Loucy (cell line): Measurements from ENCODE around the gene CRYZL1.

Experiments
- EZH2phosphoT487 ChIP-seq: fragments of 200-600 bp; IDR thresholded peaks from 2 replicates; pipeline ENCODE4 v1.6.1; 2018; ENCODE audit warnings: antibody characterized with exemption, mild to moderate bottlenecking, moderate library complexity, borderline replicate concordance
- TF ChIP-seq, protein P1 (sequence below): fragments of 200-600 bp; sonication (generic); conservative IDR thresholded peaks from 2 replicates; pipeline ENCODE4 v1.5.1; 2014; ENCODE audit warnings: mild to moderate bottlenecking, antibody characterized with exemption, low read length

DNA sequence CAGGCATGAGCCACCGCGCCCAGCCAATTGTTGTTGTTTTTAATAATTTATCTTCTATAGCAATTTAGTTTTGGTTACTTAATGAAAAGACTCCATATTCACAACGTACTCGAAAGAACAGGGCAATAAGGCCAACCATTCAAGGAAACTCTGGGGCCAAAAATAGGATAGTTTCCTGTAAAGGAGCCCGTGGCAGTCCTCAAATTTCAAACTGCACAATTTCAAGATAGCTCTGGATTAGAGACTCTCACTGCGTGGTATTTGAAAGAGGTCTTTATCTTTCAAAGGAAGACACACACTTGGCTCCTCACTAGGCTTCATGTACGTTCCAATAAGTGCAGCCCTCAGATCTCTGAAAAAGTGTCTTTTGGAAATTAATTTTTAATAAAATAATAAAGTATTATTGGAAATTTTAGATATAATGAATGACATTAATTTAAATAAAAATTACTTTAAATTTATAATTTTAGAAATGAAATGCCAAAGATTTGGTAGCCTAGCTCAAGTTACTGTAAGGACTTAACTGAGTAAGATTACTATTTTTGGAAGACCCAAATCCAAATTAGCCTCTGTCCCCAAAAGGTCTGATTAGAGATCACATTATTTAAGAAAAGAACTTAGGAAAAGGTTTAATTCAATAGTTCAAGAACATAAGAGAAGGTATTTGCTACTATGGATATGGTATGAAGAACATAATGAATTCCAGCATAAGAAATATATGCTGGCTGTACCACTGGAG is 30.4 kb downstream of the CRYZL1 start:
- TF ChIP-seq, protein P1, sequence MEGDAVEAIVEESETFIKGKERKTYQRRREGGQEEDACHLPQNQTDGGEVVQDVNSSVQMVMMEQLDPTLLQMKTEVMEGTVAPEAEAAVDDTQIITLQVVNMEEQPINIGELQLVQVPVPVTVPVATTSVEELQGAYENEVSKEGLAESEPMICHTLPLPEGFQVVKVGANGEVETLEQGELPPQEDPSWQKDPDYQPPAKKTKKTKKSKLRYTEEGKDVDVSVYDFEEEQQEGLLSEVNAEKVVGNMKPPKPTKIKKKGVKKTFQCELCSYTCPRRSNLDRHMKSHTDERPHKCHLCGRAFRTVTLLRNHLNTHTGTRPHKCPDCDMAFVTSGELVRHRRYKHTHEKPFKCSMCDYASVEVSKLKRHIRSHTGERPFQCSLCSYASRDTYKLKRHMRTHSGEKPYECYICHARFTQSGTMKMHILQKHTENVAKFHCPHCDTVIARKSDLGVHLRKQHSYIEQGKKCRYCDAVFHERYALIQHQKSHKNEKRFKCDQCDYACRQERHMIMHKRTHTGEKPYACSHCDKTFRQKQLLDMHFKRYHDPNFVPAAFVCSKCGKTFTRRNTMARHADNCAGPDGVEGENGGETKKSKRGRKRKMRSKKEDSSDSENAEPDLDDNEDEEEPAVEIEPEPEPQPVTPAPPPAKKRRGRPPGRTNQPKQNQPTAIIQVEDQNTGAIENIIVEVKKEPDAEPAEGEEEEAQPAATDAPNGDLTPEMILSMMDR = no peak
- no peak for TF ChIP-seq EZH2phosphoT487
